Stimulated activated CD8-positive, alpha-beta memory T cell treated with anti-CD3 and anti-CD28 coated beads, Interleukin-15, amount 100 ng/mL, for 48 hours (primary cell): ENCODE data around the gene AUNIP.

Experiments
- DNase-seq, 2 donors: peaks; one replicate each; pipeline ENCODE4 v3.0.0-alpha.2; 2020; ENCODE audit warnings: low read depth in 2 of 2

The AUNIP gene

GRCh38 chr1:25889470-25889869 lies 30.2 kb upstream of the AUNIP start:
- no peak for DNase-seq

DNA sequence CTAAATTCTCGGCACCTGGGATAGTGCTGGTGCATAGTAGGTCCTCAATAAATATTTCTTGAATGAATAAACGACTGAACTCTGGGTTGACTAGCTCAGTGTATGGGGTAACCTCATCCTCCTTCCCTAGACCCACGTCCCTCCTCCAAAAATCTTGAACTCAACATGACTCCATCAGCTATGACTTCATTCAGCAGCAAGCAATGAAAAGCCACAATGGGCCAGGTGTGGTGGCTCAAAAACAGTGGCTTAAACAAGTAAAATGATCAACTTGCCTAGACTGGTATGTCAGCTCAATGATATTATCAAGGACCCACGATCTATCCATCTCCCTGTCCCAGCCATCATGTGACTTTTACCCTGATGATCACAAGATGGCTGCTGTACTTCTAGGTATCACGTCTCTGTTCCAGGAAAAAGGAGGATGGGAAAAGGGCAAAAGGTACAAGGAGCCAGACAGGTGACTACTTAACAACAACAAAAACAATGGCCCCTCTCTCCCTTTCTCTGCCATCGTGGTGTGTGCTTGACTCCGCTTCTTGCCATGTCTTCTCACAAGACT lies 29.2 kb upstream of the AUNIP start:
- DNase-seq, result no peak

DNA sequence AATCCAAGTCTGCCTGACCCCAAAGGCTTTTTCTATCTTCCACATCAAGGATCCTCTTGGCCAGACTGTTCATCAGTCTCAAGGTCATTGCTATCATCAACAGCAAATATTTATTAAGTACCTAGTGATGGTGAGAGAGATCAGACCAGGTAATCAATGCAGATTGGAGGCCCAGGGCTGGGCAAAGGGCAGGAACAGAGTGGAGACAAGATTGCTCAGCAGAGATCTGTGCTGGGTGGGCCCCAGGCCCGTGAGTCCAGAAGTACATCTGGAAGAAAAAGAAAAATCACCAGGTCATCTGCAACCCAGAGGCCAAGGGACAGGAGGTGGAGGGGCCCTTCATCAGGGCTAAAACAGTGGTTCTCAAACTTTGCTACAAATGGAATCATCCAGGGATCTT lies 26.3 kb upstream of the AUNIP start:
- DNase-seq, result no peak

- no peak for DNase-seq
Measured at GRCh38 chr1:25881266-25881665, 22.0 kb upstream of the AUNIP start.

DNA sequence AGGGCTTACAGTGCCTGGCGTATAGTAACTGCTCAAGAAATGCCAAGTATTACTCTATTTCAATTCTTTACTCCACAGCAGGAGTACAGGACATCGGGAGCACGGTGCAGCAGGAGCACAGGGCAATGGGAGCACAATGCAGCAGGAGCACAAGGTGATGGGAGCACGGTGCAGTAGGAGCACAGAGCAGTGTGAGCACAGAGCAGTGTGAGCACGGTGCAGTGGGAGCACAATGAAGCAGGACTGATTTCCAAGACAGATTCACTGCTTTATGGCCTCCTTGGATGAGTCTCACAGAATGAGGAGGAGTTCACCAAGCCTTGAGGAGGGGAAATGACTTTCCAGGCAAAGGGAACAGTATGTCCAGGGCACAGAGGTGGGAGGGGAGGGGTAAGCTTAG lies 21.3 kb upstream of the AUNIP start:
- no peak for DNase-seq

DNA sequence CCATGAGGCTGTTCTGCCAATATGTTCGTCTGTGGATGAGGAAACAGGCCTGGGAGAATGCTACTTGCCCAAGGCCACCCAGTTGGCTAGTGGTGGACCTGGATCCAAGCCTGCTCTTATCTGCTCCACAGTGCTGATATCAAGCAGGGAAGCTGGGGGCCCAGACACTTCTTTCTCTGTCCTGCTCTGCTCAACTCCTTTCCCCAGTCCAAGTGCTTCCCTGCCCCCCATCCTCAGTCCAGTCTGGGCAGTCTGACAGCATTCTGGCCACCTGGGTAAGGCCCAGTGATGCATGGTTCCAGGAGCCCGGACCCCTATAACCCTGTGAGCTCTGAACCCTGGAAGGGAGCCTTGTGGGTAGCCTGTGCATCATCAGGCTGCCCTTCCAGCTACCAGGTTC lies 20.4 kb upstream of the AUNIP start:
- no peak for DNase-seq

DNA sequence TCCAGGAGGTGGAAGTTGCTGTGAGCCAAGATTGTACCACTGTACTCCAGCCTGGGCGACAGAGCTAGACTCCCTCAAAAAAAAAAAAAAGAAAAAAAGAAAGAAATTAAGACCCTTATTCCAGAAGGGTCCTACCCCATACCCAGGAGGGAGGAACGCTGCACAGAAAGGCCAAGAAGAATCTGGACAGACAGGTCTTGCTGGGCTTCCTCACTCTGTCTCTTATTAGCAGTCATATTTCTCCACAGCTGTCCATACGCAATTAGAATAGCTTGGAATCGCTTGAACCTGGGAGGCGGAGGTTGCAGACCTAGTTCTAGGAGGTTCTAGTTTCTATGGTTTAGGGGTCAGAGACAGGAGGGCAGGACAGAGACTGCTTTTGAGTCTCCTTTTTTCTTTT lies 19.4 kb upstream of the AUNIP start:
- DNase-seq, result no peak

DNA sequence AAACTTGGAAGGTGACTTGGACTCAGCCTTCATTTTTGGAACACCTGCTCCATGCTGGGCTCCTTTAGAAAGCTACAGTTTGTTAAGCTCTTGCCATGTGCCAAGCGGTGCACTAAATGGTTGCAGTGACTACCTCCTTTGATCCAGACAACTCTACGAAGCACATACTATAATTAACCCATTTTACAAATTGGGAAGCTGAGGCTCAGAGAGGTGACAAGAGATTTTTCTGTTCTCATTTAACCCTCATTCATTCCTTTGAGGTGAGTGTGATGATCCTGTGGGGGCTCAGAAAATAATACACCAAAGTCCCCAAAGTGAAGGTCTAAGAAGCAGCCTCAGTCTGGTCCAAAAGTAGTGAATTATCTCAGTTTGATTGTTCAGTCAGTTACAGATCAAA lies 17.9 kb upstream of the AUNIP start:
- no peak for DNase-seq

DNA sequence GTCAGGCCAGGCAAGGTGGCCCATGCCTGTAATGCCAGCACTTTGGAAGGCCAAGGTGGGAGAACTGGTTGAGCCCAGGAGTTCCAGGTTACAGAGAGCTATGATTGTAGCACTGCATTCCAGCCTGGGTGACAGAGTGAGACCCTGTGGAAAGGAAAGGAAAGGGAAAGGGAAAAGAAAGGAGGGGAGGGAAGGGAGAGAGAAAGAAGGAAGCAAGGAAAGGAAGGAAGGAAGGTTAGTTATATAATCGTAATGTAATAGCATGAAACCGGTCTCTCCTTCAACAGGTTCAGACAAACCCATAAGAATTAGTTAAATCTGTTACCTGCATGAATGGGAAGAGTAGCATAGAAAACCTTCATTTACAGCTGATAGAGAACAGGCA lies 17.4 kb upstream of the AUNIP start:
- no peak for DNase-seq

- peak in 1 of 2 donors; percentile 17 for DNase-seq
Measured at GRCh38 chr1:25875856-25876692, 16.8 kb upstream of the AUNIP start.

- DNase-seq, result peak; percentile 56 to 61
Measured at GRCh38 chr1:25875154-25875855, 16.0 kb upstream of the AUNIP start, which contains the start of gene PAQR7. Gene PAQR7, minus strand, starts transcription at chr1:25875708. Its CDS starts 11,869 bp downstream, at chr1:25863839.

GRCh38 chr1:25874635-25875153 lies 15.4 kb upstream of the AUNIP start:
- DNase-seq, result no peak

GRCh38 chr1:25874209-25874608 lies 15.0 kb upstream of the AUNIP start:
- DNase-seq, result no peak

DNA sequence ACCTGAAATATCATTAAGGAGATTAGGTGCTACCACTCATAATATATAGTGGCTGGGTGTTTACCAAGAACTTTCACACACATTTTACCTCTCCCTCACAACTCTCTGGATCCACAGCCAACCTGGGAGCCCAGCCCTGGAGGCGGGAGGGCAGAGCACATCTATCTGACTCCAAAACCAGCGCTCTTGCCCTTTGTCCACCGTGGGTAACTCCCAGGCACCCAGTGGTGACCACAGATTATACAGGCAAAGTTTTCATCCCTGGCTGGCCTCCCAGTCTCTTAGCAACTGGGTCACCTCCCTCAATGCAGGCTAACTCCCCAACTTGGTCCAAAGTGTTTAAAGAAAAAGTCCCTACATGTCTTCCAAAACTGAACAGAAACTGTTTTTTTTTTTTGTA lies 13.9 kb upstream of the AUNIP start:
- no peak for DNase-seq

- no peak for DNase-seq
Measured at GRCh38 chr1:25872713-25873112, 13.5 kb upstream of the AUNIP start.

- DNase-seq, result no peak
Measured at GRCh38 chr1:25871704-25872494, 12.6 kb upstream of the AUNIP start.

DNA sequence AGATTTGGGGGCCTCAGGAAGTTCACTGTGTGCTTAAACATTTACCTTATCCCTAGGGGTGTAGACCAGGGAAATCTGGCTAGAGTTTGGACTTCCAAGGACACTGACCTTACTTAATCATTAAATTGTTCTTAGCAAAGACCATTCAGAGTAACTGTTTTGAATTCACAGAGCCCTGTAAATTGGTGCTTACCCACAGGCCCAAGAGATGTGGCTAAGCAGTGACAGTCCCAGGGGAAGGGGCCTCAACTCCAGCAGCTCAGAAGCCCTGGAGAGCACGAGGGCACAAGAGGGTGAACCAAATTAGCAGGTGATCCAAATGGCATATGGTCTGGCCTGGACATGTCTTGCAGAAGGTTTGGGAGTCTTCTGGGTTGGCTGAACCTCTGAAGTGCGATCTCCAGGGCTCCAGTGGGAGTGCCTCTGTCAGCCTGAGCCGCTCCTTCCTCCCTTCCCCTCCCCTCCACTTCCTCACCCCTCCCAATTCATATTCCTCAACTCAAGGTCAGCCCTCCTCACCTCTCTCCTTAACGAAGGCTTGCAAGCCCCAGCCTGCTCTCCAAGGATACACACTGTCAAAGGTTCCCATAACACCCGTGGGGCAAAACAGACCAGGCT lies 11.9 kb upstream of the AUNIP start:
- no peak for DNase-seq

DNA sequence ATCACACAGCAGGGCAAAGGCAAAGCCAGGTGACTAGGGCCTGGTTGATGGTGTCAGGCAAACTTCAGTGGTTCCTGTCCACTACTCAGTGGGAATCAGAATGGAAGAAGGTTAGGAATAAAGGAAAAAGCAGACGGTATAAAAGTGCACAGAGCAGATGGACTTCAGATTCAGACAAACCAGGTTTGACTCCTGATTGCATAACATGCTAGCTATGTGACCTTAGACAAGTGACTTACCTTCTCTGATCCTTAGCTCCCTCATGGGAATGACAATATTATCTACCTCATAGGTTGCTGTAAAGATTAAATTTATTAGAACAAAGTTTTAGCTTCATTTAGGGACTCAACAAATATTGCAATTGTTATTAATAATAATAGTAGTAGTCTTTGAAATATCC lies 11.4 kb upstream of the AUNIP start:
- no peak for DNase-seq

GRCh38 chr1:25869909-25870606 lies 10.8 kb upstream of the AUNIP start:
- DNase-seq, result no peak

DNA sequence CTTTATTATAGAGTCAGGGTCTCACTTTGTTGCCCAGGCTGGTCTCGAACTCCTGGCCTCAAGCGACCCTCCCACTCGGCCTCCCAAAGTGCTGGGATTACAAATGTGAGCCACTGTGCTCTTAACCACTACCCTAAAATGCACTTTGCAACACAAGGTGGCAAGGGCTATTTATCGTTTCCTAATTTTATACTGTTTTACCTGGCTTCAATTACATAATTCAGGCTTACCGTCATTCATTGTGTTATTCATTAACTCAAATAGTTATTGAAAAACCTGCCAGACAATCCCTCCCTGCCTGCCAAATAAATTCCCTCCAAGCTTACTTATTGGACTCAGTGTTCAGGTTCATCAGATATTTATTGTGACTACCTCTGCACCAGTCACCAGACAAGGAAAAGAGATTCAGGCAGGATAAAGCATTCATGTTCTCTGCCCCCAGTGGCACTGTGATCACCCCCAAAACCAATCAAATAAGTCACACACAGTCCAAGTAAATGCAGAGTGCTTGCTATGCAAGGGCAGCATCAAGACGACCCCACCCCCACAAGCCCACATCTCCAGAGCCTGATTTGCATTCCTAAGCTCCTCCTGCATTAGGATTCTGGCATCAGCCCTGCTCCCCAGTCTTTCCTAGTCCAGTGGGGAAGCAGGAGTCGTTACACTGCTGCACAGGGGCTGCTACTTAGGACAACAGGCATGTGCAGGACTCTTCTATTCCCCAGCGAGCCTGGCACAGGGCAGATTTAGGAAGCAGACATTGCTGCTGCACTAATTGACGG lies 8.1 kb upstream of the AUNIP start:
- no peak for DNase-seq
